DOHH2 (cell line): ENCODE results near the gene NF1.

Experiments used
- CTCF ChIP-seq: fragments of 200-600 bp; sonication (generic); IDR thresholded peaks from one replicate; pipeline ENCODE4 v1.5.1; 2014; ENCODE audit warnings: antibody characterized with exemption, mild to moderate bottlenecking, low read depth, low read length; ENCODE audit not compliant: poor library complexity, severe bottlenecking
- EZH2phosphoT487 ChIP-seq: fragments of 200-600 bp; sonication (generic); IDR thresholded peaks from 2 replicates; pipeline ENCODE4 v1.6.1; 2017; ENCODE audit warnings: borderline replicate concordance, mild to moderate bottlenecking, antibody characterized with exemption, low read length, moderate library complexity, mixed read lengths

GRCh38 chr17:31299624-31300023 lies 204.8 kb downstream of the NF1 start:
- TF ChIP-seq CTCF = no peak
- TF ChIP-seq EZH2phosphoT487 = no peak
